ES-I3 (cell line): ENCODE results near the gene CAMK1D.

Source experiments
- H3K36me3 ChIP-seq: 2 replicates; pipeline ENCODE4 v1.6.1; 2013; ENCODE audit warnings: mild to moderate bottlenecking, low read length, control low read depth, moderate library complexity; ENCODE audit not compliant: insufficient read depth
- H3K4me1 ChIP-seq: 2 replicates; pipeline ENCODE4 v1.6.1; 2013; ENCODE audit warnings: mild to moderate bottlenecking, control low read depth, low read length; ENCODE audit not compliant: insufficient read depth
- H3K9ac ChIP-seq: 2 replicates; pipeline ENCODE4 v1.6.1; 2013; ENCODE audit warnings: low read depth, mild to moderate bottlenecking, low read length, moderate library complexity
- H3K9me3 ChIP-seq: 2 replicates; pipeline ENCODE4 v1.6.1; 2013; ENCODE audit warnings: mild to moderate bottlenecking, low read length, moderate library complexity; ENCODE audit not compliant: control insufficient read depth, insufficient read depth

CAMK1D gene

GRCh38 chr10:12826800-12827372 lies 477.5 kb downstream of the CAMK1D start:
- Histone ChIP-seq H3K9ac (no peak overlapping the region), H3K9me3 (no peaks in the 10 kb centered on the region), H3K36me3 (no peaks in the 10 kb centered on the region), H3K4me1 (no peaks in the 10 kb centered on the region)

GRCh38 chr10:12828736-12829135 lies 479.4 kb downstream of the CAMK1D start:
- Histone ChIP-seq H3K36me3 (no peaks in the 10 kb centered on the region), H3K4me1 (no peaks in the 10 kb centered on the region), H3K9ac (no peak overlapping the region), H3K9me3 (no peaks in the 10 kb centered on the region)

- no peak overlapping the region for H3K9ac ChIP-seq
- no peaks in the 10 kb centered on the region for H3K4me1 ChIP-seq
- no peaks in the 10 kb centered on the region for H3K36me3 ChIP-seq
- H3K9me3 ChIP-seq: no peaks in the 10 kb centered on the region
These were observed 480.6 kb downstream of the CAMK1D start for GRCh38 chr10:12829831-12830390.

GRCh38 chr10:12832096-12832495 lies 482.7 kb downstream of the CAMK1D start:
- Histone ChIP-seq H3K4me1 (peaks cover 4% of the 10 kb centered on the region; the same call in 1 of the 2 replicates), H3K36me3 (no peaks in the 10 kb centered on the region), H3K9me3 (no peaks in the 10 kb centered on the region), H3K9ac (no peak overlapping the region)

GRCh38 chr10:12833451-12833850 lies 484.1 kb downstream of the CAMK1D start:
- Histone ChIP-seq H3K9ac (no peak overlapping the region), H3K4me1 (peaks cover 4% of the 10 kb centered on the region; the same call in 1 of the 2 replicates), H3K36me3 (no peaks in the 10 kb centered on the region), H3K9me3 (no peaks in the 10 kb centered on the region)

- no peaks in the 10 kb centered on the region for H3K9me3 ChIP-seq
- H3K36me3 ChIP-seq: no peaks in the 10 kb centered on the region
- H3K9ac ChIP-seq: no peak overlapping the region
- peaks cover 4% of the 10 kb centered on the region; the same call in 1 of the 2 replicates for H3K4me1 ChIP-seq
These were observed 484.8 kb downstream of the CAMK1D start for GRCh38 chr10:12834116-12834665.

GRCh38 chr10:12834721-12835120 lies 485.4 kb downstream of the CAMK1D start:
- no peaks in the 10 kb centered on the region for H3K36me3 ChIP-seq
- H3K9ac ChIP-seq: no peak overlapping the region

GRCh38 chr10:12835709-12836108 lies 486.4 kb downstream of the CAMK1D start:
- H3K9ac ChIP-seq: no peak overlapping the region
- peaks cover 4% of the 10 kb centered on the region; the same call in 1 of the 2 replicates for H3K4me1 ChIP-seq
- H3K9me3 ChIP-seq: no peaks in the 10 kb centered on the region
- H3K36me3 ChIP-seq: no peaks in the 10 kb centered on the region

More at GRCh38 chr10:12834721-12835120, 485.4 kb downstream of the CAMK1D start:
- Histone ChIP-seq H3K4me1 (peaks cover 4% of the 10 kb centered on the region; the same call in 1 of the 2 replicates), H3K9me3 (no peaks in the 10 kb centered on the region)

- no peak overlapping the region for H3K9ac ChIP-seq
- no peaks in the 10 kb centered on the region for H3K9me3 ChIP-seq
- no peaks in the 10 kb centered on the region for H3K36me3 ChIP-seq
- peaks cover 4% of the 10 kb centered on the region; the same call in 1 of the 2 replicates for H3K4me1 ChIP-seq
These were observed 489.0 kb downstream of the CAMK1D start for GRCh38 chr10:12838366-12838765.

GRCh38 chr10:12838995-12839927 lies 489.9 kb downstream of the CAMK1D start:
- Histone ChIP-seq H3K9ac (no peak overlapping the region), H3K9me3 (no peaks in the 10 kb centered on the region), H3K36me3 (no peaks in the 10 kb centered on the region), H3K4me1 (peaks cover 4% of the 10 kb centered on the region; the same call in 1 of the 2 replicates)

- no peaks in the 10 kb centered on the region for H3K36me3 ChIP-seq
- H3K4me1 ChIP-seq: peaks cover 12% of the 10 kb centered on the region; the same call in 1 of the 2 replicates
- H3K9ac ChIP-seq: no peak overlapping the region
- no peaks in the 10 kb centered on the region for H3K9me3 ChIP-seq
These were observed 490.7 kb downstream of the CAMK1D start for GRCh38 chr10:12839941-12840611.

- Histone ChIP-seq H3K36me3 (no peaks in the 10 kb centered on the region), H3K4me1 (peaks cover 9% of the 10 kb centered on the region; the same call in 1 of the 2 replicates), H3K9ac (no peak overlapping the region), H3K9me3 (no peaks in the 10 kb centered on the region)
These were observed 492.1 kb downstream of the CAMK1D start for GRCh38 chr10:12841426-12841825.

- Histone ChIP-seq H3K9me3 (no peaks in the 10 kb centered on the region), H3K9ac (no peak overlapping the region), H3K36me3 (no peaks in the 10 kb centered on the region), H3K4me1 (peaks cover 9% of the 10 kb centered on the region; the same call in 1 of the 2 replicates)
These were observed 492.5 kb downstream of the CAMK1D start for GRCh38 chr10:12841826-12842225.

GRCh38 chr10:12842310-12842709 lies 493.0 kb downstream of the CAMK1D start:
- Histone ChIP-seq H3K4me1 (peaks cover 9% of the 10 kb centered on the region; the same call in 1 of the 2 replicates), H3K36me3 (no peaks in the 10 kb centered on the region), H3K9me3 (no peaks in the 10 kb centered on the region), H3K9ac (no peak overlapping the region)
